HL-60 (cell line): ENCODE measurements around the gene TPPP2. TPM values are rescaled to one million over a fixed set of nuclear protein-coding genes. Genes with fewer than 3 reads are reported as not detected.

Experiments
- DNase-seq, 2 experiments: peaks; one replicate each; pipeline ENCODE4 v3.0.0-alpha.2; 2010 to 2020; ENCODE audit warnings: low read depth in 1 of 2, low spot score in 1 of 2
- H3K27ac ChIP-seq: fragments of 250-450 bp; sonication (Bioruptor Pico); replicated peaks from 2 replicates; pipeline ENCODE4 v1.5.1; 2020; ENCODE audit warnings: mild to moderate bottlenecking, moderate library complexity
- H3K27me3 ChIP-seq: fragments of 250-450 bp; sonication (Bioruptor Pico); 2 replicates; pipeline ENCODE4 v1.5.1; 2021; ENCODE audit warnings: mild to moderate bottlenecking, moderate library complexity; ENCODE audit not compliant: insufficient read depth, poor library complexity, severe bottlenecking
- H3K4me3 ChIP-seq: replicated peaks from 2 replicates; pipeline ENCODE4 v1.5.1; 2011; ENCODE audit warnings: mild to moderate bottlenecking, control low read depth, low read length; ENCODE audit not compliant: insufficient read depth
- CTCF ChIP-seq: IDR thresholded peaks from one replicate; pipeline ENCODE4 v1.5.1; 2011; ENCODE audit warnings: low read length, control low read depth, inconsistent platforms; ENCODE audit not compliant: insufficient read depth
- GABPA ChIP-seq: IDR thresholded peaks from 2 replicates; pipeline ENCODE4 v1.6.1; 2012; ENCODE audit warnings: low read depth
- POLR2AphosphoS5 ChIP-seq: IDR thresholded peaks from 2 replicates; pipeline ENCODE4 v1.6.1; 2012; ENCODE audit warnings: low read depth
- REST ChIP-seq: IDR thresholded peaks from 2 replicates; pipeline ENCODE4 v1.6.1; 2012; ENCODE audit warnings: low read depth; ENCODE audit not compliant: insufficient replicate concordance
- SPI1 ChIP-seq: IDR thresholded peaks from 2 replicates; pipeline ENCODE4 v1.6.1; 2012; ENCODE audit warnings: low read depth, mild to moderate bottlenecking, borderline replicate concordance
- microRNA-seq: library from miRNA; unstranded; fragments of <30 nt; microRNA quantifications from one replicate; pipeline ENCODE4, GENCODE V29; 2018

TPPP2 gene

GRCh38 chr14:21078287-21078686 is 48.3 kb downstream of the TPPP2 start:
- H3K27ac ChIP-seq: no peak overlapping the region
- no peak overlapping the region for H3K4me3 ChIP-seq
- no peak for TF ChIP-seq POLR2AphosphoS5
- TF ChIP-seq GABPA: no peak
- TF ChIP-seq REST: no peak
- TF ChIP-seq SPI1: no peak
- TF ChIP-seq CTCF: no peak
- no peaks in the 10 kb centered on the region for H3K27me3 ChIP-seq
- no peak for DNase-seq

- DNase-seq: no peak
- Histone ChIP-seq H3K27ac (no peak overlapping the region), H3K4me3 (no peak overlapping the region), H3K27me3 (no peaks in the 10 kb centered on the region)
- TF ChIP-seq CTCF (no peak), POLR2AphosphoS5 (no peak), GABPA (no peak), SPI1 (no peak), REST (no peak)
Measured at GRCh38 chr14:21078726-21079125, 48.7 kb downstream of the TPPP2 start.

GRCh38 chr14:21081521-21082142 is 51.6 kb downstream of the TPPP2 start:
- Histone ChIP-seq H3K4me3 (no peak overlapping the region), H3K27ac (no peak overlapping the region), H3K27me3 (no peaks in the 10 kb centered on the region)
- DNase-seq: no peak
- no peak for TF ChIP-seq POLR2AphosphoS5
- TF ChIP-seq REST: no peak
- no peak for TF ChIP-seq GABPA
- no peak for TF ChIP-seq SPI1
- TF ChIP-seq CTCF: no peak

Small RNA genes within 50 kb of the gene (microRNA-seq; reads per million reads assigned to microRNA genes)
- not detected for gene MIR6717
